Measurements from ENCODE around the gene PLEKHM3.

The PLEKHM3 gene

DNA sequence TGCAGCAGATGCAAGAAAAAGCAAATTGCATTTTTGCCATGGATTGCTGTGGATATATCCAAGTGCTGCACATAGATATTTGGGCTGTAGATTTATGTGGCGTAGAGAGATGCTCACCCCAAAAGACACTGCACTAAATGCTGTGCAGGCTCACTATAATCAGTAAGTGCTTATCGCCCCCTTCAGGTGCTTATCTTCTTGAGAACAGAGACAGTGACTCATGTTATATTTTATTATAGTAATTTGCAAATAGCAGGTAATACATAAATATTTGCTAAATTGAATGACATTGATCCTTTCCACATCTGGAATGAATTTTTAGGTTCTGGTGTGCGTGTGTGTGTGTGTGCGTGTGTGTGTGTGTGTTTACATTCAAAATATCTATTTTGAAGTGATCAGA lies 36.8 kb upstream of the PLEKHM3 start:
- H4K20me1 ChIP-seq: no peaks in the 10 kb centered on the region
- H3K36me3 ChIP-seq: no peaks in the 10 kb centered on the region
- H3K9me3 ChIP-seq: no peaks in the 10 kb centered on the region
- H3K27ac ChIP-seq: no peak overlapping the region
- no peaks in the 10 kb centered on the region for H3K27me3 ChIP-seq
- TF ChIP-seq Cebpa-rat (IDR thresholded peaks at IDR 0.05): no peak
- no peaks in the 10 kb centered on the region for H3K4me1 ChIP-seq
- no peak overlapping the region for H3K4me2 ChIP-seq
- H3K4me3 ChIP-seq: no peak overlapping the region
- no peak overlapping the region for H3K9ac ChIP-seq

GRCh38 chr2:208057108-208057507 lies 31.8 kb upstream of the PLEKHM3 start:
- Histone ChIP-seq H3K27ac (no peak overlapping the region), H3K9ac (no peak overlapping the region), H3K4me3 (no peak overlapping the region), H3K9me3 (no peaks in the 10 kb centered on the region), H3K4me2 (no peak overlapping the region), H3K27me3 (no peaks in the 10 kb centered on the region), H4K20me1 (no peaks in the 10 kb centered on the region), H3K4me1 (no peaks in the 10 kb centered on the region), H3K36me3 (no peaks in the 10 kb centered on the region)
- no peak for TF ChIP-seq Cebpa-rat (IDR thresholded peaks at IDR 0.05)

DNA sequence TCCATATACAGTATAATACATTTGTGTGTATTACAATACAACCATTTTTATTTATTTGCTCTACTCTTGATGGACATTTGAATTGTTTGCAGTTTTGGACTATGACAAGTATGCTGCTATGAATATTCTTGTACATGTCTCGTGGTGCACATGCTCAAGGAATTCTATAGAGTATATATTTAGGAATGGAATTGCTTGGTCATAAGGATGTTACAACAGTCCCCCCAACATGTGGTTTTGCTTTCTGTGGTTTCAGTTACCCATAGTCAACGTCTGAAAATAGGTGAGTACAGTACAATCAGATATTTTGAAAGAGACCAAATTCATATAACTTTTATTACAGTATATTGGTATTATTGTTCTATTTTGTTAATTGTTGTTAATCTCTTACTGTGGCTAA lies 24.1 kb upstream of the PLEKHM3 start:
- Histone ChIP-seq H3K36me3 (no peaks in the 10 kb centered on the region), H3K4me1 (no peaks in the 10 kb centered on the region), H3K9ac (no peak overlapping the region), H3K9me3 (no peaks in the 10 kb centered on the region), H3K27ac (no peak overlapping the region), H3K4me3 (no peak overlapping the region), H3K4me2 (no peak overlapping the region), H3K27me3 (no peaks in the 10 kb centered on the region), H4K20me1 (no peaks in the 10 kb centered on the region)
- TF ChIP-seq Cebpa-rat (IDR thresholded peaks at IDR 0.05): no peak

GRCh38 chr2:208049006-208049405 lies 23.7 kb upstream of the PLEKHM3 start:
- H3K27me3 ChIP-seq: no peaks in the 10 kb centered on the region
- no peaks in the 10 kb centered on the region for H3K9me3 ChIP-seq
- no peaks in the 10 kb centered on the region for H3K36me3 ChIP-seq
- no peak overlapping the region for H3K27ac ChIP-seq
- H3K4me2 ChIP-seq: no peak overlapping the region
- no peak overlapping the region for H3K4me3 ChIP-seq
- no peaks in the 10 kb centered on the region for H4K20me1 ChIP-seq
- H3K4me1 ChIP-seq: 0 out of 2 replicates have a peak, but pooled peaks cover 2% of the 10 kb centered on the region
- H3K9ac ChIP-seq: no peak overlapping the region
- no peak for TF ChIP-seq Cebpa-rat (IDR thresholded peaks at IDR 0.05)

GRCh38 chr2:208047840-208048239 lies 22.5 kb upstream of the PLEKHM3 start:
- no peak overlapping the region for H3K27ac ChIP-seq
- H4K20me1 ChIP-seq: no peaks in the 10 kb centered on the region
- H3K36me3 ChIP-seq: no peaks in the 10 kb centered on the region
- no peak overlapping the region for H3K9ac ChIP-seq
- H3K4me2 ChIP-seq: no peak overlapping the region
- 0 out of 2 replicates have a peak, but pooled peaks cover 4% of the 10 kb centered on the region for H3K4me1 ChIP-seq
- H3K27me3 ChIP-seq: no peaks in the 10 kb centered on the region
- H3K4me3 ChIP-seq: no peak overlapping the region
- H3K9me3 ChIP-seq: no peaks in the 10 kb centered on the region
- TF ChIP-seq Cebpa-rat (IDR thresholded peaks at IDR 0.05): no peak

DNA sequence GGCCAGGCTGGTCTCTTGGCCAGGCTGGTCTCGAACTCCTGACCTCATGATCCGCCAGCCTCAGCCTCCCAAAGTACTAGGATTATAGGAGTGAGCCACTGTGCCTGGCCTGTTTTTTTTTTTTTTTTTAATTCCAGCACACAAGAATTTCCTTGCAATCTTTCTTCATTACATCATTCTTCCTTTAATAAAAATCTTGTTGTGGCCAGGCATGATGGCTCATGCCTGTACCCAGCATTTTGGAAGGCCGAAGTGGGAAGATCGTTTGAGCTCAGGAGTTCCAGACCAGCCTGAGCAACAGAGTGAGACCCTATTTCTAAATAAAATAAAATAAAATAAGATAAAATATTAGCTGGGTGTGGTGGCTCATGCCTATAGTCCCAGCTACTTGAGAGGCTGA lies 21.4 kb upstream of the PLEKHM3 start:
- Histone ChIP-seq H3K27ac (no peak overlapping the region), H3K9me3 (no peaks in the 10 kb centered on the region), H3K4me1 (0 out of 2 replicates have a peak, but pooled peaks cover 4% of the 10 kb centered on the region), H4K20me1 (no peaks in the 10 kb centered on the region), H3K27me3 (no peaks in the 10 kb centered on the region), H3K4me3 (no peak overlapping the region), H3K9ac (no peak overlapping the region), H3K36me3 (no peaks in the 10 kb centered on the region), H3K4me2 (no peak overlapping the region)
- TF ChIP-seq Cebpa-rat (IDR thresholded peaks at IDR 0.05): no peak

DNA sequence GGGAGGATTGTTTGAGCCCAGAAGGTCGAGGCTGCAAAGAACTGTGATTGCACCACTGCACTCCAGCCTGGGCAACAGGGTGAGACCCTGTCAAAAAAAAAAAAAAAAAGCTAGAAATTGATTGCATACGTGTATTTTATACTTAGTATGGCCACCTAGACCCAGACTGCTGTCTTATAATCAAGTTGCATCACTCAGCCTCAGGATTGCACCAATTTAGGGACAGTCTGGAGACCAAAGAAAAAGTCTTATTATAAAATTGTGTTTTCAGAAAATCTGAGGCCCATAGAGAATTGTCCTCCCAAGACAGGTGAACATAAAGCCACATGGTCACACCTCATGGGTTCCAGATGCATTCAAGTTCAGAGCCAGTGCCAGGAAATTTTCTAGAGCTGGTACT lies 17.1 kb upstream of the PLEKHM3 start:
- no peak overlapping the region for H3K4me2 ChIP-seq
- no peaks in the 10 kb centered on the region for H3K36me3 ChIP-seq
- H3K27ac ChIP-seq: no peak overlapping the region
- no peaks in the 10 kb centered on the region for H3K9me3 ChIP-seq
- no peaks in the 10 kb centered on the region for H4K20me1 ChIP-seq
- 0 out of 2 replicates have a peak, but pooled peaks cover 8% of the 10 kb centered on the region for H3K4me1 ChIP-seq
- no peak overlapping the region for H3K4me3 ChIP-seq
- no peak for TF ChIP-seq Cebpa-rat (IDR thresholded peaks at IDR 0.05)
- H3K27me3 ChIP-seq: no peaks in the 10 kb centered on the region
- H3K9ac ChIP-seq: no peak overlapping the region

DNA sequence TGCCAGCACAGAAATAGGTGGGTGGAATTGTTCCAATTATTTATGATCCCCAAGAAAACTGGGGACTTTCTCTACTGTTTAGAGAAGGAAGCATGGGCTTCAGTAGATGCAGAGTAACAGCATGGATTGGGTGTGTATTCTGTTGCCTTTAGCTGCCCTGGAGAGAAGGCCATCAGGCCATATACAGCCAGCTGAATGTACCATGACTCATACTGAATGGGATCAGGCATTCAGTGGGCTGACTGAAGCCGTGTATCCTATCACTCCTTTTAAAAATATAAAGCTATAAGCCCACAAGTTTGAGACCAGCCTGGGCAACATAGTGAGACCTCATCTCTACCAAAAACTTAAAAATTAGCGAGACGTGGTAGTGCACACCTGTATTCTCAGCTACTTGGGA lies 16.7 kb upstream of the PLEKHM3 start:
- Histone ChIP-seq H3K36me3 (no peaks in the 10 kb centered on the region), H3K4me3 (no peak overlapping the region), H3K4me1 (0 out of 2 replicates have a peak, but pooled peaks cover 8% of the 10 kb centered on the region), H3K4me2 (no peak overlapping the region), H3K9me3 (no peaks in the 10 kb centered on the region), H3K27me3 (no peaks in the 10 kb centered on the region), H4K20me1 (no peaks in the 10 kb centered on the region), H3K9ac (no peak overlapping the region), H3K27ac (no peak overlapping the region)
- TF ChIP-seq Cebpa-rat (IDR thresholded peaks at IDR 0.05): no peak

DNA sequence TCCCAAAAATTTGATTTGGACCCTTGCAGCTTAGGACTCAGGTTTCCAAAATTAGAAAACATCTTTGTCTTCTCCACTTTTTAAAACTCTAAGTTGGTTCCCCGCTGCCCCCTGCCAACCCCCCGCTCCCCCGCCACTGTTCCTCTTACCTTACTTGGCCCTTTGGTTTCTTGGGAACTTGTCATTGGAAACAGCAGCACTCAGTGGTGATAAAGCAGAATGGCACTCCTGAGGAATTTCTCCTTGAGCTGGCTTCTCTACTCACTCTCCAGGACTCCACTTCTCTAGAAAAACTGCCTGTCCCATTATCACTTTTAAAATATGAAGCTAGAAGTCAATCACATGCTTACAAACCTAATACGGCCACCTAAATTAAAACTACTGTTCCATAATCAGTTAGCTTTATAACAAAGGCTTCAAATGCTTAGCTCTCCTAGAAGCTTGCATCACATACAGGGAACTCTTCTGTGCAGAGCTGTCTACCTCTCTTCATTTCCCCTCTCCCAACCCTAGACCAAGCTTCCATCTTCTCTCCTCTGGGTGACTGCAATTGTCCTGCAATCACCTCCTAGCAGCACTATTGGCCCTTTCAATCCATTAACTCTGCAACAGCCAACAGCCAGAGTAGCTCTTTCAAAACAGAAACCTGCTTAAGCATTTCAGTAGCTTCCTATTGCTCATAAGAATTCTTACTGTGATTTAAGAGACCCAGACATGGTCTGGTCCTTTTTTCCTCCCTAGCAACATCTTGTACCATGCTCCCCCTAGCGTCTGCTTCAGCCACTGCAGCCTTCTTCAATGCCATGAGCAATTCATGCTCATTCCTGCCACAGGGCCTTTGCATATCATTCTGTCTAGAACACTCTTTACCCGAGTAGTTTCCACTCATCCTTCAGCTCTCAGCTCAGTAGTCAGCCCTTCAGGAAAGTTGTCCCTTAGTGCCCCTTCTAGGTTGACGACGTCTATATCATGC lies 15.2 kb upstream of the PLEKHM3 start:
- Histone ChIP-seq H3K9ac (no peak overlapping the region), H3K27ac (no peak overlapping the region), H3K4me2 (no peak overlapping the region), H3K9me3 (no peaks in the 10 kb centered on the region), H3K4me3 (no peak overlapping the region), H3K36me3 (no peaks in the 10 kb centered on the region), H3K27me3 (no peaks in the 10 kb centered on the region), H4K20me1 (no peaks in the 10 kb centered on the region), H3K4me1 (0 out of 2 replicates have a peak, but pooled peaks cover 8% of the 10 kb centered on the region)
- TF ChIP-seq Cebpa-rat (IDR thresholded peaks at IDR 0.05): no peak

- H3K4me1 ChIP-seq: 0 out of 2 replicates have a peak, but pooled peaks cover 8% of the 10 kb centered on the region
- no peaks in the 10 kb centered on the region for H3K36me3 ChIP-seq
- H3K4me3 ChIP-seq: no peak overlapping the region
- no peak overlapping the region for H3K9ac ChIP-seq
- H3K9me3 ChIP-seq: no peaks in the 10 kb centered on the region
- no peak for TF ChIP-seq Cebpa-rat (IDR thresholded peaks at IDR 0.05)
- no peak overlapping the region for H3K4me2 ChIP-seq
- H3K27ac ChIP-seq: no peak overlapping the region
- H4K20me1 ChIP-seq: no peaks in the 10 kb centered on the region
- H3K27me3 ChIP-seq: no peaks in the 10 kb centered on the region
Observed at GRCh38 chr2:208039376-208040110, 14.2 kb upstream of the PLEKHM3 start.

All from BLaER1 (cell line).